HTR-8/SVneo (cell line): Measurements from ENCODE around the gene SLC12A3.
"Not testable (repeated sequence)": the region's sequence is repeated elsewhere in the genome, so short reads cannot be mapped to it uniquely, and the experiment has no call there.

ENCODE experiments used
- DNase-seq: peaks from one replicate; pipeline ENCODE4 v3.0.0; 2011; ENCODE audit warnings: low spot score, mixed read lengths; ENCODE audit not compliant: insufficient read length
- FAIRE-seq: peaks from 2 replicates; lab custom pipeline; 2011; peaks lifted over from hg19 to GRCh38; lab: Jason Lieb, UNC

The SLC12A3 gene

GRCh38 chr16:56915336-56916119 is 50.5 kb downstream of the SLC12A3 start:
- DNase-seq (no peak), FAIRE-seq (no peak)

- FAIRE-seq (no peak), DNase-seq (no peak)
Measured at GRCh38 chr16:56916571-56917403, 51.8 kb downstream of the SLC12A3 start.

- DNase-seq (no peak), FAIRE-seq (no peak)
Measured at GRCh38 chr16:56918467-56919012, 53.5 kb downstream of the SLC12A3 start.

- DNase-seq (no peak), FAIRE-seq (no peak)
Measured at GRCh38 chr16:56919099-56919800, 54.2 kb downstream of the SLC12A3 start.

GRCh38 chr16:56921571-56921970 is 56.6 kb downstream of the SLC12A3 start:
- no peak for FAIRE-seq
- no peak for DNase-seq

GRCh38 chr16:56923481-56924091 is 58.6 kb downstream of the SLC12A3 start:
- DNase-seq (no peak), FAIRE-seq (no peak)

- no peak for DNase-seq
- FAIRE-seq: no peak
Measured at GRCh38 chr16:56927471-56927870, 62.5 kb downstream of the SLC12A3 start.

GRCh38 chr16:56929639-56930038 is 64.6 kb downstream of the SLC12A3 start:
- DNase-seq (no peak), FAIRE-seq (no peak)

GRCh38 chr16:56930486-56931270 is 65.7 kb downstream of the SLC12A3 start:
- FAIRE-seq: no peak
- DNase-seq: no peak

DNA sequence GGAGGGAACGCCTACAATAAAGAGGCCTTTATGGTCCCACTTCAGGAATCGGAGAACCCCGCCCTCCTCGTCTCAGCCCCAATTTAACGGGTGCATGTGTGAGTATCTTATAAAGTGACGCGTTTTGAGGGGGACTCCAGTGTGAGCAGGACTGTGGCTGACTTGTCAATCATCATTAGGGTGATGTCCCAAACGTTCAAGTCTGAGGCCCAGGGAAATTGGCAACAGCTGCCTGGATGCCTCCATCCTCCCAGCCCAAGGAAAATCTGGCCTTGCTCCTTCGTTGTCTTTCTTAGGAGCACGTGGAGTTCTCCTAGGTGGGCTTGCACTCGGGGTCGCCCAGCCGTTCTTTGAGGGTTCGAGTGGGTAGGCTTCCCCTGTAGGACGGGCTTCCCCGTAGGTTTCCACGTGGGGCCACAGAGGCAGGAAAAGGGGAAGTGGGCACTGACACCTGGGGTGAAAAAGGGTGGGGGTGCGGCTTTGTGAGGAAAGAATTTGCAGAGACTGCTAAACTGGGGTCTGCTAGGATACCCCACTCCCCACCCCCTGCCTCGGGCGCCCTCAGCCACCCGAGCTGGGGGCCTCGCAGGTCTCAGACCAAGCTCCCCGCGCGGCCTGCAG is 66.4 kb downstream of the SLC12A3 start:
- FAIRE-seq (no peak), DNase-seq (peak; percentile 15)

- peak; percentile 99 for DNase-seq
- peak; percentile 97 for FAIRE-seq
Measured at GRCh38 chr16:56931892-56932720, 67.1 kb downstream of the SLC12A3 start, which contains the start of gene HERPUD1. TSS of gene HERPUD1 (plus strand) at chr16:56932142. CDS start at chr16:56932245, 103 bp downstream.

GRCh38 chr16:56932721-56933619 is 68.0 kb downstream of the SLC12A3 start:
- FAIRE-seq (no peak), DNase-seq (peak; percentile 55)

GRCh38 chr16:56933828-56934598 is 69.0 kb downstream of the SLC12A3 start:
- no peak for FAIRE-seq
- no peak for DNase-seq

DNA sequence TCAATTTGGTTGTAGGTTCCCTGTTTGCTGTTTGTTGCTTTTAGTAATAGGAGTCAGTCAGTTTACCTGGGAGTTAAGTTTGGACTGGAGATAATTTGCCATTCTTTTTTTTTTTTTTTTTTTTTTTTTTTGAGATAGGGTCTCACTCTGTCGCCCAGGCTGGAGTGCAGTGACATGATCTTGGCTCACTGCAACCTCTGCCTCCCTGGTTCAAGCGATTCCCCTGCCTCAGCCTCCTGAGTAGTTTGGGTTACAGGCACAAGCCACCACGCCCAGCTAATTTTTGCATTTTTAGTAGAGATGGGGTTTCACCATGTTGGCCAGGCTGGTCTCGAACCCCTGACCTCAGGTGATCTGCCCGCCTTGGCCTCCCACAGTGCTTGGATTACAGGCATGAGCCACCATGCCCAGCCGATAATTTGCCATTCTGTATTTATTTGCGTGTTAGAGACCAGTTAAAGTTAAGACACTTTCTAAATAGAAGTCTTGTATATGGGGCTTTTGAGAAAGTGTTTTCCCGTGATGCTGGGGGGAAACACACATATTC is 69.7 kb downstream of the SLC12A3 start:
- not testable (repeated sequence) for DNase-seq, FAIRE-seq

GRCh38 chr16:56935201-56935600 is 70.2 kb downstream of the SLC12A3 start:
- DNase-seq: no peak
- no peak for FAIRE-seq

- FAIRE-seq (no peak), DNase-seq (no peak)
Measured at GRCh38 chr16:56936491-56936890, 71.5 kb downstream of the SLC12A3 start.
